ENCODE results near the gene RP9. TPM values are rescaled to one million over a fixed set of nuclear protein-coding genes. Genes with fewer than 3 reads are reported as not detected.
A peak's percentile ranks its signal among the peaks of the same experiment; 100 is the strongest.

The RP9 gene
- total RNA-seq, 1 experiment from 2014 or later = 16.2 TPM

GRCh38 chr7:33053721-33054120, 55.5 kb downstream of the RP9 start:
- H2AFZ ChIP-seq (ENCODE audit: low read length) = no peak overlapping the region
- Mint-ChIP-seq H3K36me3 (ENCODE audit: insufficient read depth in 1 of 3, low read depth in 3 of 3) (peaks cover 0 to 5% (median 0%) of the 10 kb centered on the region in 3 experiments; a peak in 3 of 7 replicates), H3K4me3 (no peak overlapping the region), H3K27ac (peak overlapping the region in 1 of 3 experiments; percentile 68; a peak in 1 of 7 replicates), H3K4me1 (no peaks in the 10 kb centered on the region), H3K27me3 (ENCODE audit: low read depth) (no peaks in the 10 kb centered on the region), H3K9me3 (no peaks in the 10 kb centered on the region)
- H3K27ac ChIP-seq (ENCODE audit: insufficient read length, low read depth, low read length) = no peak overlapping the region
- H4K8ac ChIP-seq (replicated peaks; ENCODE audit: insufficient read length, low read depth, low read length) = no peak overlapping the region
- H3K79me1 ChIP-seq (ENCODE audit: insufficient read depth, low read depth, low read length, poor library complexity, severe bottlenecking) = no peaks in the 10 kb centered on the region
- no peak overlapping the region for H3K56ac ChIP-seq (ENCODE audit: insufficient read length, low read depth, low read length)
- no CpG with 5 or more reads among the region's 1 CpG for WGBS (ENCODE audit: extremely low coverage, insufficient read length, low lambda C conversion rate)
- H3K14ac ChIP-seq (ENCODE audit: insufficient read depth, low read length) = no peak overlapping the region
- no peak overlapping the region for H2BK5ac ChIP-seq (ENCODE audit: insufficient read length, low read length)
- no peak for TF ChIP-seq CTCF (conservative IDR thresholded peaks at IDR 0.05)
- no peak overlapping the region for H2BK15ac ChIP-seq (ENCODE audit: low read depth, low read length)
- H3K79me2 ChIP-seq (ENCODE audit: insufficient read depth, low read length) = peaks cover 11% of the 10 kb centered on the region; the same call in 1 of the 2 replicates
- H3K4ac ChIP-seq (ENCODE audit: low read depth, low read length) = no peak overlapping the region
- H3K4me2 ChIP-seq (ENCODE audit: insufficient read depth, insufficient read length, low read length) = no peak overlapping the region
- no peak overlapping the region for H3K9ac ChIP-seq (ENCODE audit: extremely low read depth, insufficient read length, low read length)
- H2BK12ac ChIP-seq (ENCODE audit: insufficient read length, low read depth, low read length) = no peak overlapping the region
- H4K20me1 ChIP-seq (ENCODE audit: control insufficient read depth, insufficient read depth, insufficient read length) = no peaks in the 10 kb centered on the region
- H2BK20ac ChIP-seq (ENCODE audit: low read depth, low read length, poor library complexity, severe bottlenecking) = no peak overlapping the region
- H4K5ac ChIP-seq (ENCODE audit: insufficient read length, low read depth, low read length) = no peak overlapping the region
- no peak overlapping the region for H3T11ph ChIP-seq (ENCODE audit: low read length)
- H3K4me1 ChIP-seq (ENCODE audit: insufficient read depth, low read length) = no peaks in the 10 kb centered on the region
- DNase-seq = no peak
- no peak overlapping the region for H3K18ac ChIP-seq (ENCODE audit: insufficient read length, low read depth, low read length)
- no peak overlapping the region for H2BK120ac ChIP-seq (ENCODE audit: low read depth, low read length, poor library complexity, severe bottlenecking)
- no peak overlapping the region for H2AK5ac ChIP-seq (ENCODE audit: insufficient read length, low read length)
- no peaks in the 10 kb centered on the region for H3K27me3 ChIP-seq (ENCODE audit: insufficient read depth, low read length)
- H3K23ac ChIP-seq (ENCODE audit: insufficient read length, low read depth, low read length) = no peak overlapping the region
- no peak overlapping the region for H4K91ac ChIP-seq (ENCODE audit: insufficient read length, low read depth, low read length)
- no peaks in the 10 kb centered on the region for H3K23me2 ChIP-seq (ENCODE audit: insufficient read length, low read depth, low read length, poor library complexity, severe bottlenecking)
- no peaks in the 10 kb centered on the region for H3K9me3 ChIP-seq (ENCODE audit: control insufficient read depth, low read depth, low read length)

Data from H9 (cell line).